ENCODE data around the gene ABCA2.

DNA sequence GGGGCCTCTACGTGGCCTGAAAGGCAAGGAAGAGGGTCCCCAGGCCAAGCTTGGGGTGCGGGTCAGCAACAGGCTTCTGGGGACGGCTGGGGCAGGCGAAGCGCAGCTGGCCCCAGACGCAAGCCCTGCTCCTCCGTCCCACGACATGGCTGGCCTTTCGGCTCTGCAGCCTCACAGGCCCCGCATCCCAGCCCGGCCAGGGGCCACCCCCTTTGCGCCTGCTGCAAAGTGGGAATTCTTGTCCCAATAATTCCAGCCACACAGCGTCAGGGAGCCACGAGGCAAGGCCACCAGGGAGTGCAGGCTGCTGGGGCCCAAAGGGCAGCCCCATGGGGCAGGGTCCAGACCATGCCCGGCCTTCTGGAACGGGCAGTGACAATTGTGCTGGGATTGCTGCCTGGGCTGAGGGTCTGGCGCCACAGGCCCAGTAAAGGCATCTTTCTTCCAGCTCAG lies 26.9 kb upstream of the ABCA2 start:
- TF ChIP-seq, protein P1, sequence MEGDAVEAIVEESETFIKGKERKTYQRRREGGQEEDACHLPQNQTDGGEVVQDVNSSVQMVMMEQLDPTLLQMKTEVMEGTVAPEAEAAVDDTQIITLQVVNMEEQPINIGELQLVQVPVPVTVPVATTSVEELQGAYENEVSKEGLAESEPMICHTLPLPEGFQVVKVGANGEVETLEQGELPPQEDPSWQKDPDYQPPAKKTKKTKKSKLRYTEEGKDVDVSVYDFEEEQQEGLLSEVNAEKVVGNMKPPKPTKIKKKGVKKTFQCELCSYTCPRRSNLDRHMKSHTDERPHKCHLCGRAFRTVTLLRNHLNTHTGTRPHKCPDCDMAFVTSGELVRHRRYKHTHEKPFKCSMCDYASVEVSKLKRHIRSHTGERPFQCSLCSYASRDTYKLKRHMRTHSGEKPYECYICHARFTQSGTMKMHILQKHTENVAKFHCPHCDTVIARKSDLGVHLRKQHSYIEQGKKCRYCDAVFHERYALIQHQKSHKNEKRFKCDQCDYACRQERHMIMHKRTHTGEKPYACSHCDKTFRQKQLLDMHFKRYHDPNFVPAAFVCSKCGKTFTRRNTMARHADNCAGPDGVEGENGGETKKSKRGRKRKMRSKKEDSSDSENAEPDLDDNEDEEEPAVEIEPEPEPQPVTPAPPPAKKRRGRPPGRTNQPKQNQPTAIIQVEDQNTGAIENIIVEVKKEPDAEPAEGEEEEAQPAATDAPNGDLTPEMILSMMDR (IDR thresholded peaks at IDR 0.05; ENCODE audit: insufficient read depth, low read depth, low read length) = no peak
- TF ChIP-seq EZH2 (IDR thresholded peaks at IDR 0.05; ENCODE audit: insufficient read depth, low read length) = no peak
